ENCODE data around the gene GPR152. TPM values are rescaled to one million over a fixed set of nuclear protein-coding genes. Genes with fewer than 3 reads are reported as not detected.
A peak's percentile ranks its signal among the peaks of the same experiment; 100 is the strongest.

GPR152 gene
- total and polyA plus RNA-seq, 7 experiments from 2014 or later = 1.4 to 1.5 TPM; not detected in 5

DNA sequence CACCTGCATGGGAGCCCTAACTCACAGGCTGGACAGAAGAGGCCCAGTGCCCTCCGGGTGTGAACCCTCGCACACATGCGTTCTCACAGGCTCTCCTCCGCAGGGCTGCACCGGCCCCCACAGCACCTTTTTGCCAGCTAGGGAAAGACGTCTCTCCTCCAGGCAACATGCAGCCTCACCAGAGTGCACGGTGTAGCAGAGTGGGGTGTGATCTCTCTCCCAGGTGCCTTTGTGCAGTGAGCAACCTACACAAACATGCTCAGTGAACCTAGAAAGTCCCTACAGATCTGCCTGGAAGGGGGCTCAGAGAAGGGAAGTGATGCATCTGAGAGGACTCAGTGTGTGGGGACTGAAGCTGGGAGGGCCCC lies 40.8 kb downstream of the GPR152 start:
- peaks cover 84 to 94% of the 10 kb centered on the region in 2 donors for H3K4me1 ChIP-seq (ENCODE audit: control insufficient read depth in 2 of 2, insufficient read depth in 2 of 2, low read length in 2 of 2)
- CTCF ChIA-PET = interaction anchor here (0.9 to 2.5 kb wide), 4 partner anchors 9 to 71 kb away, joined by 3 to 21 read pairs (median 4); partner anchors contain the start of genes AIP, PPP1CA, PTPRCAP and TBC1D10C
- Mint-ChIP-seq H3K27me3 (peaks cover 0 to 19% (median 0%) of the 10 kb centered on the region in 5 donors), H3K9me3 (no peaks in the 10 kb centered on the region), H3K4me3 (peak overlapping the region in 8 of 10 donors; percentile 43 to 100 (median 74)), H3K36me3 (peaks cover 0 to 33% (median 8%) of the 10 kb centered on the region in 5 donors), H3K4me1 (peaks cover 55 to 93% (median 74%) of the 10 kb centered on the region in 7 donors), H3K27ac (peak overlapping the region in 7 of 9 donors; percentile 84 to 98 (median 92))
- no peak for DNase-seq
- H3K36me3 ChIP-seq (ENCODE audit: control insufficient read depth in 2 of 3, insufficient read depth in 3 of 3, low read length in 3 of 3) = peaks cover 0 to 5% (median 0%) of the 10 kb centered on the region in 3 experiments
- no peaks in the 10 kb centered on the region for H3K27me3 ChIP-seq (ENCODE audit: control insufficient read depth in 2 of 2, insufficient read depth in 2 of 2, low read length in 2 of 2)
- peak overlapping the region; percentile 87 for H3K27ac ChIP-seq (ENCODE audit: low read depth, low read length)
- no peak overlapping the region for H3K4me3 ChIP-seq (ENCODE audit: low read length)
- intact Hi-C loops (cut with micrococcal nuclease) = loop anchor here in 1 of 2 donors (1.0 kb wide), 1 partner anchor 8 kb away; no protein-coding TSS in a partner anchor
- POLR2A ChIA-PET = interaction anchor here (0.7 to 31.8 kb wide), 16 partner anchors 9 to 794 kb away, joined by 3 to 1530 read pairs (median 6); partner anchors contain the start of genes AIP, CABP4, POLD4 and PPP1CA
- no peak for ATAC-seq
- H3K9me3 ChIP-seq (ENCODE audit: control insufficient read depth in 2 of 3, low read length in 3 of 3) = no peaks in the 10 kb centered on the region

- H3K4me3 ChIP-seq (ENCODE audit: low read length) = peak overlapping the region; percentile 98
- H3K9me3 ChIP-seq (ENCODE audit: control insufficient read depth in 2 of 3, low read length in 3 of 3) = no peaks in the 10 kb centered on the region
- POLR2A ChIA-PET = interaction anchor here (0.6 to 31.8 kb wide), 15 partner anchors 10 to 794 kb away, joined by 3 to 1530 read pairs (median 7); partner anchors contain the start of genes AIP, CABP4, POLD4 and PPP1CA
- H3K27me3 ChIP-seq (ENCODE audit: control insufficient read depth in 2 of 2, insufficient read depth in 2 of 2, low read length in 2 of 2) = no peaks in the 10 kb centered on the region
- DNase-seq (no peak), ATAC-seq (no peak)
- peak overlapping the region; percentile 48 to 98 (median 91) for H3K27ac Mint-ChIP-seq
- peak overlapping the region; percentile 87 for H3K27ac ChIP-seq (ENCODE audit: low read depth, low read length)
- peaks cover 84 to 94% of the 10 kb centered on the region in 2 donors for H3K4me1 ChIP-seq (ENCODE audit: control insufficient read depth in 2 of 2, insufficient read depth in 2 of 2, low read length in 2 of 2)
- H3K36me3 Mint-ChIP-seq = peaks cover 0 to 37% (median 11%) of the 10 kb centered on the region in 5 donors
- intact Hi-C loops (cut with micrococcal nuclease) = loop anchor here in 1 of 2 donors (1.0 kb wide), 1 partner anchor 8 kb away; no protein-coding TSS in a partner anchor
- CTCF ChIA-PET = no interaction called here
- H3K4me1 Mint-ChIP-seq = peaks cover 55 to 93% (median 73%) of the 10 kb centered on the region in 7 donors
- no peaks in the 10 kb centered on the region for H3K9me3 Mint-ChIP-seq
- peaks cover 0 to 13% (median 0%) of the 10 kb centered on the region in 5 donors for H3K27me3 Mint-ChIP-seq
- peaks cover 0 to 7% (median 0%) of the 10 kb centered on the region in 3 experiments for H3K36me3 ChIP-seq (ENCODE audit: control insufficient read depth in 2 of 3, insufficient read depth in 3 of 3, low read length in 3 of 3)
- H3K4me3 Mint-ChIP-seq = peak overlapping the region; percentile 39 to 100 (median 92)
Observed at GRCh38 chr11:67410984-67411784, 41.3 kb downstream of the GPR152 start.

- ChIA-PET CTCF (no interaction called here), POLR2A (interaction anchor here (1.4 to 31.8 kb wide), 6 partner anchors 13 to 97 kb away, joined by 3 to 1530 read pairs (median 120); partner anchors contain the start of genes AIP, PPP1CA, PTPRCAP and RAD9A)
- Histone ChIP-seq H3K27me3 (ENCODE audit: control insufficient read depth in 2 of 2, insufficient read depth in 2 of 2, low read length in 2 of 2) (no peaks in the 10 kb centered on the region), H3K4me1 (ENCODE audit: control insufficient read depth in 2 of 2, insufficient read depth in 2 of 2, low read length in 2 of 2) (peaks cover 88 to 96% of the 10 kb centered on the region in 2 donors), H3K9me3 (ENCODE audit: control insufficient read depth in 2 of 3, low read length in 3 of 3) (no peaks in the 10 kb centered on the region), H3K36me3 (ENCODE audit: control insufficient read depth in 2 of 3, insufficient read depth in 3 of 3, low read length in 3 of 3) (peaks cover 0 to 14% (median 5%) of the 10 kb centered on the region in 3 experiments), H3K27ac (ENCODE audit: low read depth, low read length) (peak overlapping the region; percentile 87), H3K4me3 (ENCODE audit: low read length) (peak overlapping the region; percentile 98)
- Mint-ChIP-seq H3K27ac (peak overlapping the region; percentile 48 to 98 (median 92)), H3K36me3 (peaks cover 0 to 39% (median 11%) of the 10 kb centered on the region in 5 donors), H3K4me3 (peak overlapping the region; percentile 50 to 100 (median 92)), H3K4me1 (peaks cover 52 to 94% (median 73%) of the 10 kb centered on the region in 7 donors), H3K27me3 (peaks cover 0 to 10% (median 0%) of the 10 kb centered on the region in 5 donors), H3K9me3 (no peaks in the 10 kb centered on the region)
- no peak for ATAC-seq
- DNase-seq = no peak
- intact Hi-C loops (cut with micrococcal nuclease) = no loop called here
Observed at GRCh38 chr11:67410369-67410831, 42.1 kb downstream of the GPR152 start.

DNA sequence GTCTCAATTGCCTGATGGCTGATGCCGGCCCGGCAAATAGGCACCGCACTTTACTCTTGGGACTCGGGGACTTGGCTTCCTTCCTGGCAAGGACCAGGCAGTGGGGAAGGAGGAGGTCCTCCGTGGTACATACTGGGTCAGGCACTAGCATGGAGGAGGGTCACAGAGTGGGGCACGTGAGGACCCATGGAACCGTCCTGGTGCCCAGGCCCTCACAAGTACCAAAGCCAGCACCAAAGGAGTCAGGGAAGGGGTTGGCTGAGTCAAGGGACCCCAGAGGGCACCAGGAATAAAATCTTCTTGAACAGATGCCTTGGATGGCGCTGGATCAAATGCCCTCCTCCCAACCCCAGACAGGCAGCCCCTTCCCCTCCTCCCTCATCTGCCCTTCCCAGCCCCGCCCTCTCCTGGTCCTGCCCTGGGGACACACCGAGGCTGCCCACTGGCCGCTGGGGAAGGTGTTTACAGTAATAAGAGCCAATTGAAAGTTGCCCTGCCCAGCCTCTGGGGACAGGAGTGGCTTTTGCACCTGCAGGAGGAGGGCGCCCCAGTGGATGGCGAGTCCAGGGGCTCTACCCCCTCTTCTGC lies 42.7 kb downstream of the GPR152 start:
- Mint-ChIP-seq H3K36me3 (peaks cover 0 to 45% (median 11%) of the 10 kb centered on the region in 5 donors), H3K27me3 (peaks cover 0 to 8% (median 0%) of the 10 kb centered on the region in 5 donors), H3K9me3 (peaks cover 0 to under 1% (median 0%) of the 10 kb centered on the region in 11 donors), H3K4me3 (peak overlapping the region; percentile 80 to 100 (median 92)), H3K4me1 (peaks cover 52 to 92% (median 78%) of the 10 kb centered on the region in 7 donors), H3K27ac (peak overlapping the region; percentile 83 to 98 (median 92))
- Histone ChIP-seq H3K4me1 (ENCODE audit: control insufficient read depth in 2 of 2, insufficient read depth in 2 of 2, low read length in 2 of 2) (peaks cover 88 to 92% of the 10 kb centered on the region in 2 donors), H3K4me3 (ENCODE audit: low read length) (peak overlapping the region; percentile 98), H3K27me3 (ENCODE audit: control insufficient read depth in 2 of 2, insufficient read depth in 2 of 2, low read length in 2 of 2) (no peaks in the 10 kb centered on the region), H3K27ac (ENCODE audit: low read depth, low read length) (peak overlapping the region; percentile 87), H3K36me3 (ENCODE audit: control insufficient read depth in 2 of 3, insufficient read depth in 3 of 3, low read length in 3 of 3) (peaks cover 0 to 17% (median 5%) of the 10 kb centered on the region in 3 experiments), H3K9me3 (ENCODE audit: control insufficient read depth in 2 of 3, low read length in 3 of 3) (no peaks in the 10 kb centered on the region)
- ChIA-PET CTCF (interaction anchor here (0.6 to 2.3 kb wide), 3 partner anchors 8 to 18 kb away, joined by 3 to 8 read pairs (median 3); partner anchors contain the start of gene RPS6KB2), POLR2A (interaction anchor here (1.2 to 25.4 kb wide), 8 partner anchors 12 to 140 kb away, joined by 3 to 1530 read pairs (median 8); partner anchors contain the start of genes AIP, CARNS1, PTPRCAP and RAD9A)
- intact Hi-C loops (cut with micrococcal nuclease) = loop anchor here (1.0 kb wide), 4 partner anchors 7 to 54 kb away; partner anchors contain the start of gene PTPRCAP (in 1 of the 2)
- ATAC-seq (no peak), DNase-seq (peak in 1 of 9 donors; percentile 18)

GRCh38 chr11:67409261-67409666 lies 43.3 kb downstream of the GPR152 start:
- H3K36me3 ChIP-seq (ENCODE audit: control insufficient read depth in 2 of 3, insufficient read depth in 3 of 3, low read length in 3 of 3) = peaks cover 0 to 19% (median 5%) of the 10 kb centered on the region in 3 experiments
- Mint-ChIP-seq H3K27ac (peak overlapping the region; percentile 83 to 98 (median 93)), H3K36me3 (peaks cover 0 to 50% (median 11%) of the 10 kb centered on the region in 5 donors), H3K4me3 (peak overlapping the region; percentile 80 to 100 (median 96)), H3K27me3 (peaks cover 0 to 8% (median 0%) of the 10 kb centered on the region in 5 donors), H3K4me1 (peaks cover 52 to 90% (median 78%) of the 10 kb centered on the region in 7 donors), H3K9me3 (peaks cover 0 to 3% (median 0%) of the 10 kb centered on the region in 11 donors)
- no peaks in the 10 kb centered on the region for H3K9me3 ChIP-seq (ENCODE audit: control insufficient read depth in 2 of 3, low read length in 3 of 3)
- peak overlapping the region; percentile 87 for H3K27ac ChIP-seq (ENCODE audit: low read depth, low read length)
- DNase-seq = peak in 8 of 9 donors; percentile 62 to 82 (median 78)
- H3K4me3 ChIP-seq (ENCODE audit: low read length) = peak overlapping the region; percentile 98
- no peaks in the 10 kb centered on the region for H3K27me3 ChIP-seq (ENCODE audit: control insufficient read depth in 2 of 2, insufficient read depth in 2 of 2, low read length in 2 of 2)
- POLR2A ChIA-PET = interaction anchor here (0.6 to 25.4 kb wide), 19 partner anchors 11 to 140 kb away, joined by 3 to 1530 read pairs (median 5); partner anchors contain the start of genes AIP, CARNS1, CORO1B and PTPRCAP
- CTCF ChIA-PET = interaction anchor here (0.6 to 2.3 kb wide), 6 partner anchors 9 to 29 kb away, joined by 3 to 8 read pairs (median 4); partner anchors contain the start of genes PTPRCAP and RPS6KB2
- peak; percentile 78 for ATAC-seq
- H3K4me1 ChIP-seq (ENCODE audit: control insufficient read depth in 2 of 2, insufficient read depth in 2 of 2, low read length in 2 of 2) = peaks cover 86% of the 10 kb centered on the region in 2 donors
- intact Hi-C loops (cut with micrococcal nuclease) = loop anchor here (1.0 kb wide), 4 partner anchors 8 to 55 kb away; partner anchors contain the start of gene PTPRCAP (in 1 of the 2)
